Upper lobe of left lung (tissue), 6 donors: ENCODE results near the gene ATG4B. TPM values are rescaled to one million over a fixed set of nuclear protein-coding genes. Genes with fewer than 3 reads are reported as not detected.

Experiments used
- ATAC-seq, 2 donors: fragments of 200-7000 bp; cut with Tn5 transposase; one replicate each; pipeline ENCODE4 v1.9.1; 2022; ENCODE audit warnings: mild to moderate bottlenecking in 2 of 2, moderate library complexity in 2 of 2; ENCODE audit not compliant: low FRiP score in 2 of 2
- DNase-seq, 2 donors: peaks; one replicate each; pipeline ENCODE4 v3.0.0-alpha.2; 2019 to 2020
- H3K27ac ChIP-seq, 4 donors: fragments of 200-600 bp; sonication (generic); one replicate each; pipeline ENCODE4 v1.5.1; 2016 to 2019
- H3K27me3 ChIP-seq, 4 donors: fragments of 200-600 bp; sonication (generic); one replicate each; pipeline ENCODE4 v1.5.1; 2017 to 2019
- H3K36me3 ChIP-seq, 4 donors: fragments of 200-600 bp; sonication (generic); one replicate each; pipeline ENCODE4 v1.5.1; 2016 to 2019
- H3K4me1 ChIP-seq, 4 donors: fragments of 200-600 bp; sonication (generic); one replicate each; pipeline ENCODE4 v1.5.1; 2018 to 2019
- H3K4me3 ChIP-seq, 4 donors: fragments of 200-600 bp; sonication (generic); one replicate each; pipeline ENCODE4 v1.5.1; 2017 to 2019; ENCODE audit warnings: mild to moderate bottlenecking in 2 of 4, moderate library complexity in 1 of 4
- H3K9me3 ChIP-seq, 4 donors: fragments of 200-600 bp; sonication (generic); one replicate each; pipeline ENCODE4 v1.5.1; 2018 to 2019
- CTCF ChIP-seq, 6 experiments: fragments of 450-650 bp in 4 of 6; fragments of 200-600 bp in 2 of 6; sonication (generic) in 2 of 6; IDR thresholded peaks; one replicate each; pipeline ENCODE4 v1.5.1; 2016 to 2019; ENCODE audit warnings: antibody characterized with exemption in 6 of 6
- EP300 ChIP-seq, 4 donors: sonication (generic); formaldehyde crosslinking; IDR thresholded peaks; one replicate each; pipeline ENCODE4 v1.5.1; 2017; ENCODE audit warnings: antibody characterized with exemption in 4 of 4, control low read depth in 2 of 4
- POLR2A ChIP-seq, 4 donors: fragments of 450-650 bp; IDR thresholded peaks; one replicate each; pipeline ENCODE4 v1.5.1; 2016 to 2017; ENCODE audit warnings: antibody characterized with exemption in 4 of 4, mild to moderate bottlenecking in 2 of 4
- POLR2AphosphoS5 ChIP-seq, 2 donors: sonication (generic); formaldehyde crosslinking; IDR thresholded peaks; one replicate each; pipeline ENCODE4 v1.5.1; 2017; ENCODE audit warnings: antibody characterized with exemption in 2 of 2
- WGBS, 2 donors: methylation state at CpG; one replicate each; pipeline ENCODE4 v1.1.5; 2017 to 2018; 5-methylcytosine and 5-hydroxymethylcytosine counted together
- total RNA-seq, 6 donors: library from RNA; depleted of rRNA in 4 of 6; stranded (reverse); fragments of >200 nt in 4 of 6; gene quantifications; one replicate each; pipeline versions ENCODE4 v1.1.0 to v1.2.1, GENCODE V29; 2016 to 2021
- donor health status: DM: no; HTN: no; CAD: no; lungs with moderate emphysema.
- donor health status: DM: no; HTN: yes; CAD: no; lungs with severe emphysema.

The ATG4B gene
- total RNA-seq, 6 donors from 2014 or later = 53.1 to 213 (median 68.1) TPM

DNA sequence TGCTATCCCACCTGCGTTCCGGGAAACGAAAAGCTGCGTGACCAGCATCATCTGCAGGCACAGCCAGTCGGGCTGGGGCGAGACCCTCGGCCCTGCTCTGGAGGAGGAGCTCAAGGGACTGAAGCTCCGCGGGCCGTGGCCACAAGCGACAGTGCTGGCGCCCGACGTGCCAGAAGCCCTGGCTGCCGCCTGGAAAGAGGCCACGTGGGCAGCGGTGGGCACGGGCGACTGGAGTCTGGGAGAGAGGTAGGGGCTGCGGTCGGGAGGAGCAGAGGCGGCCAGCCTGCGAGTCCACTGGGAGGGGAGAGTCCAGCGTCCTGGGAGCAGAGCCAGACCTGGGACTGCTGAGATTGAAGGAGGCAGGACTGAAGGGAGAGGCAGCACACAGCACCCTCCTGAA is 39.9 kb downstream of the ATG4B start:
- no peak overlapping the region for H3K4me3 ChIP-seq
- H3K27me3 ChIP-seq = no peaks in the 10 kb centered on the region
- peak in 1 of 2 donors; percentile 82 for DNase-seq
- peaks cover 6 to 74% (median 40%) of the 10 kb centered on the region in 4 donors for H3K36me3 ChIP-seq
- ATAC-seq = no peak
- no peak overlapping the region for H3K27ac ChIP-seq
- TF ChIP-seq POLR2A (IDR thresholded peaks at IDR 0.05) = no peak
- no peak for TF ChIP-seq CTCF (IDR thresholded peaks at IDR 0.05)
- TF ChIP-seq POLR2AphosphoS5 (IDR thresholded peaks at IDR 0.05) = no peak
- no peak for TF ChIP-seq EP300 (IDR thresholded peaks at IDR 0.05)
- no peaks in the 10 kb centered on the region for H3K4me1 ChIP-seq
- no peaks in the 10 kb centered on the region for H3K9me3 ChIP-seq
- WGBS, 2 donors = 91 to 96% methylated on average over 17 to 24 of the region's 24 CpGs

DNA sequence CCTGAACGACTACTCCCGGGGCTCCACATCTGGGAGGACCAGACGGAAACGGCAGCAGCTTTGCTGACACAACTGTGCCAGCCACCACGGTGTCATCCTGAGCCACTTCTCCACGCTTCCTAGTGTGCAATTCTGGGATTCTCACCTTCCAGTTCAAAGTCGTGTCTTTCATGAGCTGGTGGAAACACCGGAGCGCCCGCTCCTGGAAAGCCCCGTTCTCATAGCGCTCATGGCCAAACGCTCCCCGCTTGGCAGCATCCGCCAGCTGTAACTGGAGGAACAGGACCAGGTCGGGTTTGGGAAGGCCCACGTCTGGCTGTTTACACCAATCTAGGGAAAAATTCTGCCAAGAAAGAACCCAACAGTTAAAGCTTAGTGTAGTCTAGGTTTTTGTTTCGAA is 40.8 kb downstream of the ATG4B start:
- 94 to 95% methylated on average over 14 to 18 of the region's 18 CpGs for WGBS, 2 donors
- TF ChIP-seq EP300 (IDR thresholded peaks at IDR 0.05) = no peak
- no peak for TF ChIP-seq CTCF (IDR thresholded peaks at IDR 0.05)
- no peak for TF ChIP-seq POLR2A (IDR thresholded peaks at IDR 0.05)
- TF ChIP-seq POLR2AphosphoS5 (IDR thresholded peaks at IDR 0.05) = no peak
- H3K36me3 ChIP-seq = peaks cover 6 to 75% (median 34%) of the 10 kb centered on the region in 4 donors
- H3K9me3 ChIP-seq = no peaks in the 10 kb centered on the region
- H3K27me3 ChIP-seq = no peaks in the 10 kb centered on the region
- H3K4me3 ChIP-seq = no peak overlapping the region
- H3K4me1 ChIP-seq = no peaks in the 10 kb centered on the region
- ATAC-seq (no peak), DNase-seq (no peak)
- H3K27ac ChIP-seq = no peak overlapping the region

DNA sequence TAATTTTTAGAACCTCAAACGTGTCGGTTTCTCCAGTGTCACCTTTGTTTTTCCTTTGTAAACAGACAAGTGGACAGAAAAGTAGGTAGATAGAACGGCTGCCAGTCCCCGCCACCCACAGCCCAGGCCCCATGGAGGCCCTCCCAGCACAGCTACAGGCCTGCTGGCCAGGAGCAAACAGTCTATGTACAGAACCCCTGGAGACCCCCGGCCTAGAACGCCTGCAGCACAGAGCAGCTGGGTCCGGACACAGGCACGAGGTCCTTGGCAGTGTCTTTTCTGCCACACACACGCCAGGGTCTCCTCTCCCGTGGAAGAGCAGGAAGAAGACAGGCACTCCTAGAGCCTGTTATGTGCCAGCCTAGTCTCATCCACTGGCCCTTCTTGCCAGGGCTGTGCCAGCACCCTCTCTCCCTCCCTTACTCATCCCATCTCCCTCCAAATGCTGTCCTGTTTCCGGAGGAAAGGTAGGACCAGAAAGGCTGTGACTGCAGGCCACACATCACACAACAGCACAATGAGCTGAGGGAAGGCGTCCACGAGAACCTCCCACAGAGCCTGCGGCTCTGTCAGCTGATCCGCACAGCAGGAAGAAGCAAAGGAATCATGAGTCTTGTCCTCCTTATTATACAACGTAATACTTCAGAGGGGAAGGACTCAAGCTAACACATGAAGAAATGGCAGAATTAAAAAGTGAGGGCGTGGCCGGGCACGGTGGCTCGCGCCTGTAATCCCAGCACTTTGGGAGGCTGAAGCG is 41.5 kb downstream of the ATG4B start:
- DNase-seq (no peak), ATAC-seq (no peak)
- no peak for TF ChIP-seq POLR2A (IDR thresholded peaks at IDR 0.05)
- TF ChIP-seq EP300 (IDR thresholded peaks at IDR 0.05) = no peak
- TF ChIP-seq CTCF (IDR thresholded peaks at IDR 0.05) = no peak
- no peak for TF ChIP-seq POLR2AphosphoS5 (IDR thresholded peaks at IDR 0.05)
- 91 to 92% methylated on average over 22 of the region's 22 CpGs for WGBS, 2 donors
- Histone ChIP-seq H3K9me3 (no peaks in the 10 kb centered on the region), H3K4me1 (no peaks in the 10 kb centered on the region), H3K36me3 (peaks cover 6 to 74% (median 33%) of the 10 kb centered on the region in 4 donors), H3K27me3 (no peaks in the 10 kb centered on the region), H3K4me3 (no peak overlapping the region), H3K27ac (no peak overlapping the region)

- H3K27me3 ChIP-seq = no peaks in the 10 kb centered on the region
- no peak for TF ChIP-seq POLR2A (IDR thresholded peaks at IDR 0.05)
- no peak for TF ChIP-seq POLR2AphosphoS5 (IDR thresholded peaks at IDR 0.05)
- TF ChIP-seq CTCF (IDR thresholded peaks at IDR 0.05) = no peak
- TF ChIP-seq EP300 (IDR thresholded peaks at IDR 0.05) = no peak
- ATAC-seq (no peak), DNase-seq (no peak)
- H3K4me1 ChIP-seq = no peaks in the 10 kb centered on the region
- peaks cover 6 to 74% (median 34%) of the 10 kb centered on the region in 4 donors for H3K36me3 ChIP-seq
- 94% methylated on average over 12 of the region's 12 CpGs for WGBS, 2 donors
- H3K9me3 ChIP-seq = no peaks in the 10 kb centered on the region
- H3K27ac ChIP-seq = no peak overlapping the region
- H3K4me3 ChIP-seq = no peak overlapping the region
These were observed 42.6 kb downstream of the ATG4B start for GRCh38 chr2:241680044-241680443.
